ENCODE data around the gene HOXA10.
A peak's percentile ranks its signal among the peaks of the same experiment; 100 is the strongest.

The HOXA10 gene

GRCh38 chr7:27173956-27174873 is at the start of gene HOXA10:
Gene HOXA10 (minus strand): TSS chr7:27174320. CDS start chr7:27174306, 14 bp downstream.
- no peak for DNase-seq

- no peak for DNase-seq
Measured at GRCh38 chr7:27221201-27221797, 47.2 kb upstream of the HOXA10 start.

GRCh38 chr7:27220440-27220955 is 46.4 kb upstream of the HOXA10 start:
- DNase-seq: no peak

GRCh38 chr7:27219821-27220220 is 45.7 kb upstream of the HOXA10 start:
- no peak for DNase-seq

- DNase-seq: no peak
Measured at GRCh38 chr7:27217951-27218350, 43.8 kb upstream of the HOXA10 start.

- DNase-seq: no peak
Measured at GRCh38 chr7:27215356-27215755, 41.2 kb upstream of the HOXA10 start.

GRCh38 chr7:27214239-27214950 is 40.3 kb upstream of the HOXA10 start:
- DNase-seq: no peak

GRCh38 chr7:27213433-27214238 is 39.5 kb upstream of the HOXA10 start:
- no peak for DNase-seq

GRCh38 chr7:27212497-27213432 is 38.6 kb upstream of the HOXA10 start:
- DNase-seq: no peak

GRCh38 chr7:27211764-27212204 is 37.7 kb upstream of the HOXA10 start:
- no peak for DNase-seq

GRCh38 chr7:27211084-27211446 is 36.9 kb upstream of the HOXA10 start:
- DNase-seq: no peak

GRCh38 chr7:27210441-27211083 is 36.4 kb upstream of the HOXA10 start:
- DNase-seq: peak in 10 of 51 donors; percentile 4 to 39 (median 10)

- DNase-seq: no peak
Measured at GRCh38 chr7:27209933-27210440, 35.9 kb upstream of the HOXA10 start.

GRCh38 chr7:27208998-27209397 is 34.9 kb upstream of the HOXA10 start:
- DNase-seq: no peak

GRCh38 chr7:27207348-27207985 is 33.3 kb upstream of the HOXA10 start:
- DNase-seq: no peak

GRCh38 chr7:27205325-27206280 is 31.5 kb upstream of the HOXA10 start:
- DNase-seq: no peak

GRCh38 chr7:27204851-27205322 is 30.8 kb upstream of the HOXA10 start:
- DNase-seq: no peak

Data from hypothalamus (tissue), 51 donors.